ENCODE data around the gene SLC6A16.

SLC6A16 gene

GRCh38 chr19:49342291-49342721, 17.3 kb upstream of the SLC6A16 start:
- no peak for TF ChIP-seq CTCF (IDR thresholded peaks at IDR 0.05; ENCODE audit: insufficient read depth, low read length, poor library complexity, severe bottlenecking)
- Histone ChIP-seq H3K4me3 (replicated peaks; ENCODE audit: low read depth, low read length) (no peak overlapping the region), H3K36me3 (ENCODE audit: control insufficient read depth, insufficient read depth, low read length) (peaks cover 15% of the 10 kb centered on the region), H3K27me3 (replicated peaks; ENCODE audit: control insufficient read depth, insufficient read depth, low read length) (no peaks in the 10 kb centered on the region)
- no peak for DNase-seq (ENCODE audit: extremely low read depth, insufficient read length)

- no peak for TF ChIP-seq CTCF (IDR thresholded peaks at IDR 0.05; ENCODE audit: insufficient read depth, low read length, poor library complexity, severe bottlenecking)
- Histone ChIP-seq H3K36me3 (ENCODE audit: control insufficient read depth, insufficient read depth, low read length) (peaks cover 18% of the 10 kb centered on the region), H3K27me3 (replicated peaks; ENCODE audit: control insufficient read depth, insufficient read depth, low read length) (no peaks in the 10 kb centered on the region), H3K4me3 (replicated peaks; ENCODE audit: low read depth, low read length) (no peak overlapping the region)
- no peak for DNase-seq (ENCODE audit: extremely low read depth, insufficient read length)
These were observed 16.1 kb upstream of the SLC6A16 start for GRCh38 chr19:49340865-49341718.

- peak; percentile 92 for DNase-seq (ENCODE audit: extremely low read depth, insufficient read length)
- peaks cover 18% of the 10 kb centered on the region for H3K36me3 ChIP-seq (ENCODE audit: control insufficient read depth, insufficient read depth, low read length)
- no peak for TF ChIP-seq CTCF (IDR thresholded peaks at IDR 0.05; ENCODE audit: insufficient read depth, low read length, poor library complexity, severe bottlenecking)
- H3K4me3 ChIP-seq (replicated peaks; ENCODE audit: low read depth, low read length): peak overlapping the region; percentile 32
- H3K27me3 ChIP-seq (replicated peaks; ENCODE audit: control insufficient read depth, insufficient read depth, low read length): no peaks in the 10 kb centered on the region
These were observed 15.3 kb upstream of the SLC6A16 start for GRCh38 chr19:49340069-49340864.

GRCh38 chr19:49339301-49340068, 14.5 kb upstream of the SLC6A16 start:
- peak overlapping the region; percentile 32 for H3K4me3 ChIP-seq (replicated peaks; ENCODE audit: low read depth, low read length)
- H3K27me3 ChIP-seq (replicated peaks; ENCODE audit: control insufficient read depth, insufficient read depth, low read length): no peaks in the 10 kb centered on the region
- DNase-seq (ENCODE audit: extremely low read depth, insufficient read length): peak; percentile 48
- TF ChIP-seq CTCF (IDR thresholded peaks at IDR 0.05; ENCODE audit: insufficient read depth, low read length, poor library complexity, severe bottlenecking): no peak
- peaks cover 18% of the 10 kb centered on the region for H3K36me3 ChIP-seq (ENCODE audit: control insufficient read depth, insufficient read depth, low read length)

GRCh38 chr19:49338691-49339300, 13.8 kb upstream of the SLC6A16 start:
- Histone ChIP-seq H3K27me3 (replicated peaks; ENCODE audit: control insufficient read depth, insufficient read depth, low read length) (no peaks in the 10 kb centered on the region), H3K36me3 (ENCODE audit: control insufficient read depth, insufficient read depth, low read length) (peaks cover 18% of the 10 kb centered on the region), H3K4me3 (replicated peaks; ENCODE audit: low read depth, low read length) (peak overlapping the region; percentile 4; the same call in 1 of the 2 replicates)
- TF ChIP-seq CTCF (IDR thresholded peaks at IDR 0.05; ENCODE audit: insufficient read depth, low read length, poor library complexity, severe bottlenecking): no peak
- DNase-seq (ENCODE audit: extremely low read depth, insufficient read length): peak; percentile 51
